ENCODE data around the gene MED9.

DNA sequence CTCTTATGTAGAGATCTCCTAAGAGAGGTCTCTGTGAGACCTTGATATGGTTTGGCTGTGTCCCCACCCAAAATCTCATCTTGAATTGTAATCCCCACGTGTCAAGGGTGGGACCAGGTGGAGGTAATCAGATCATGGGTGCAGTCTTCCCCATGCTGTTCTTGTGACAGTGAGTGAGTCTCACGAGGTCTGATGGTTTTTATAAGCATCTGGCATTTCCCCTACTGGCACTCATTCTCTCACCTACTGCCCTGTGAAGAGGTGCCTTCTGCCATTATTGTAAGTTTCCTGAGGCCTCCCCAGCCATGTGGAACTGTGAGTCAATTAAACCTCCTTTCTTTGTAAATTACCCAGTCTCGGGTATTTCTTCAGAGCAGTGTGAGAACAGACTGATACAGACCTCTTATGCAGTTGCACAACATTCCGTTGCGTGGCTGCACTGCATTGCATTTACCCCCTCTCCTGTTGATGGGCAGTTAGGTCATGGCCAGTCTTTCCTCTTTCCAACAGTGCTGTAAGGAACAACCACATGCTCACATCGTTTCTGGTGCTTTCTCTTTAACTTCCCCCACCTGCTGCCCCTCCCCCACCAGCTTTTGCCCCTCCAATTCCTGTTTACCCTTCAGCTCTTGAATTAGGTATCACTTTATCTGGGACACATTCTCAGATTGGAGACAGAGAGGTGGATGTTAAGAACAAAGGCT, 43.6 kb upstream of the MED9 start:
- TF ChIP-seq EZH2 (IDR thresholded peaks at IDR 0.05; ENCODE audit: borderline replicate concordance, low read depth, low read length, poor library complexity, severe bottlenecking) = no peak
- TF ChIP-seq, protein P1, sequence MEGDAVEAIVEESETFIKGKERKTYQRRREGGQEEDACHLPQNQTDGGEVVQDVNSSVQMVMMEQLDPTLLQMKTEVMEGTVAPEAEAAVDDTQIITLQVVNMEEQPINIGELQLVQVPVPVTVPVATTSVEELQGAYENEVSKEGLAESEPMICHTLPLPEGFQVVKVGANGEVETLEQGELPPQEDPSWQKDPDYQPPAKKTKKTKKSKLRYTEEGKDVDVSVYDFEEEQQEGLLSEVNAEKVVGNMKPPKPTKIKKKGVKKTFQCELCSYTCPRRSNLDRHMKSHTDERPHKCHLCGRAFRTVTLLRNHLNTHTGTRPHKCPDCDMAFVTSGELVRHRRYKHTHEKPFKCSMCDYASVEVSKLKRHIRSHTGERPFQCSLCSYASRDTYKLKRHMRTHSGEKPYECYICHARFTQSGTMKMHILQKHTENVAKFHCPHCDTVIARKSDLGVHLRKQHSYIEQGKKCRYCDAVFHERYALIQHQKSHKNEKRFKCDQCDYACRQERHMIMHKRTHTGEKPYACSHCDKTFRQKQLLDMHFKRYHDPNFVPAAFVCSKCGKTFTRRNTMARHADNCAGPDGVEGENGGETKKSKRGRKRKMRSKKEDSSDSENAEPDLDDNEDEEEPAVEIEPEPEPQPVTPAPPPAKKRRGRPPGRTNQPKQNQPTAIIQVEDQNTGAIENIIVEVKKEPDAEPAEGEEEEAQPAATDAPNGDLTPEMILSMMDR (conservative IDR thresholded peaks at IDR 0.05; ENCODE audit: low read depth, low read length) = no peak
